HepG2 (cell line): ENCODE results near the gene VARS1. TPM values are rescaled to one million over a fixed set of nuclear protein-coding genes. Genes with fewer than 3 reads are reported as not detected.

Experiments
- ARID4A ChIP-seq: sonication (generic); formaldehyde crosslinking; IDR thresholded peaks from 2 replicates; pipeline ENCODE4 v1.5.0; 2020; ENCODE audit warnings: mild to moderate bottlenecking, missing genetic modification reagents, borderline replicate concordance
- DR1 ChIP-seq: sonication (generic); formaldehyde crosslinking; IDR thresholded peaks from 2 replicates; pipeline ENCODE4 v1.8.0; 2021; ENCODE audit warnings: mild to moderate bottlenecking, missing genetic modification reagents, inconsistent platforms
- EHMT2 ChIP-seq: fragments of 200-600 bp; sonication (generic); IDR thresholded peaks from 2 replicates; pipeline ENCODE4 v1.7.0; 2017; ENCODE audit warnings: antibody characterized with exemption, low read depth, low read length, borderline replicate concordance
- FOXC1 ChIP-seq: sonication (generic); formaldehyde crosslinking; IDR thresholded peaks from 2 replicates; pipeline ENCODE4 v1.8.0; 2022; ENCODE audit warnings: mild to moderate bottlenecking, missing genetic modification reagents, borderline replicate concordance
- HOXA3 ChIP-seq: sonication (generic); formaldehyde crosslinking; IDR thresholded peaks from 2 replicates; pipeline ENCODE4 v1.5.0; 2020; ENCODE audit warnings: missing genetic modification reagents
- HOXA5 ChIP-seq: sonication (generic); formaldehyde crosslinking; IDR thresholded peaks from 2 replicates; pipeline ENCODE4 v1.4.0; 2020; ENCODE audit warnings: missing genetic modification reagents
- NFE2L2 ChIP-seq: fragments of 150-350 bp; IDR thresholded peaks from 2 replicates; pipeline ENCODE4 v1.6.1; 2014; ENCODE audit warnings: low read length
- PAWR ChIP-seq: sonication (generic); formaldehyde crosslinking; IDR thresholded peaks from 2 replicates; pipeline ENCODE4 v1.4.0; 2020; ENCODE audit warnings: missing genetic modification reagents, mild to moderate bottlenecking, borderline replicate concordance
- PHF8 ChIP-seq: sonication (generic); formaldehyde crosslinking; IDR thresholded peaks from 2 replicates; pipeline ENCODE4 v1.5.0; 2020; ENCODE audit warnings: missing genetic modification reagents
- SALL2 ChIP-seq: sonication (generic); formaldehyde crosslinking; IDR thresholded peaks from 2 replicates; pipeline ENCODE4 v1.8.1; 2023; ENCODE audit warnings: mild to moderate bottlenecking, missing genetic modification reagents, inconsistent platforms
- ZNF136 ChIP-seq: sonication (generic); formaldehyde crosslinking; IDR thresholded peaks from 2 replicates; pipeline ENCODE4 v1.8.1; 2022; ENCODE audit warnings: low read depth, mild to moderate bottlenecking, moderate library complexity, missing genetic modification reagents
- ZNF224 ChIP-seq: sonication (generic); formaldehyde crosslinking; IDR thresholded peaks from 2 replicates; pipeline ENCODE4 v1.5.0; 2020; ENCODE audit warnings: mild to moderate bottlenecking, missing genetic modification reagents
- ZNF253 ChIP-seq: sonication (generic); formaldehyde crosslinking; IDR thresholded peaks from 2 replicates; pipeline ENCODE4 v1.8.0; 2022; ENCODE audit warnings: mild to moderate bottlenecking, missing genetic modification reagents, borderline replicate concordance
- ZNF709 ChIP-seq: sonication (generic); formaldehyde crosslinking; IDR thresholded peaks from 2 replicates; pipeline ENCODE4 v1.5.0; 2020; ENCODE audit warnings: mild to moderate bottlenecking, missing genetic modification reagents
- ZNF781 ChIP-seq: sonication (generic); formaldehyde crosslinking; IDR thresholded peaks from 2 replicates; pipeline ENCODE4 v1.5.1; 2020; ENCODE audit warnings: borderline replicate concordance, mild to moderate bottlenecking, missing genetic modification reagents; ENCODE audit errors: not compliant biosample characterization
- polyA plus RNA-seq, 8 experiments: library from polyadenylated mRNA; depleted of rRNA in 3 of 8; stranded (reverse) in 7 of 8; unstranded in 1 of 8; fragments of >200 nt; fragmentation: Illumina TruSeq in 4 of 8; extraction: Trizol in 4 of 8; gene quantifications; 2 replicates each; pipeline versions ENCODE4 v1.2.1 to v1.2.3, GENCODE V29; 2011 to 2016; ENCODE audit warnings: low read depth in 4 of 8, missing spikeins in 1 of 8, mixed read lengths in 1 of 8; ENCODE audit not compliant: insufficient read depth in 1 of 8
- total RNA-seq, 5 experiments: library from RNA; depleted of rRNA; stranded (reverse); fragments of >200 nt; fragmentation: Illumina TruSeq; extraction: Trizol; gene quantifications; 2 replicates each; pipeline ENCODE4 v1.2.3, GENCODE V29; 2016; ENCODE audit warnings: low read depth in 1 of 5
- TF ChIP-seq, protein P1 (sequence below): IDR thresholded peaks from 2 replicates; pipeline ENCODE4 v1.4.0; 2020; ENCODE audit warnings: mild to moderate bottlenecking, missing genetic modification reagents
- TF ChIP-seq, protein P2 (sequence below): sonication (generic); formaldehyde crosslinking; IDR thresholded peaks from 2 replicates; pipeline ENCODE4 v1.5.1; 2020; ENCODE audit warnings: missing genetic modification reagents, mild to moderate bottlenecking, borderline replicate concordance
- TF ChIP-seq, protein P3 (sequence below): sonication (generic); formaldehyde crosslinking; IDR thresholded peaks from 2 replicates; pipeline ENCODE4 v1.4.0; 2020; ENCODE audit warnings: mild to moderate bottlenecking, missing genetic modification reagents

The VARS1 gene
- total and polyA plus RNA-seq, 2 of the 13 experiments (the other 11 are each of a cell fraction or from before 2014, with no cell fraction given) = 14.7 to 56.1 TPM

DNA sequence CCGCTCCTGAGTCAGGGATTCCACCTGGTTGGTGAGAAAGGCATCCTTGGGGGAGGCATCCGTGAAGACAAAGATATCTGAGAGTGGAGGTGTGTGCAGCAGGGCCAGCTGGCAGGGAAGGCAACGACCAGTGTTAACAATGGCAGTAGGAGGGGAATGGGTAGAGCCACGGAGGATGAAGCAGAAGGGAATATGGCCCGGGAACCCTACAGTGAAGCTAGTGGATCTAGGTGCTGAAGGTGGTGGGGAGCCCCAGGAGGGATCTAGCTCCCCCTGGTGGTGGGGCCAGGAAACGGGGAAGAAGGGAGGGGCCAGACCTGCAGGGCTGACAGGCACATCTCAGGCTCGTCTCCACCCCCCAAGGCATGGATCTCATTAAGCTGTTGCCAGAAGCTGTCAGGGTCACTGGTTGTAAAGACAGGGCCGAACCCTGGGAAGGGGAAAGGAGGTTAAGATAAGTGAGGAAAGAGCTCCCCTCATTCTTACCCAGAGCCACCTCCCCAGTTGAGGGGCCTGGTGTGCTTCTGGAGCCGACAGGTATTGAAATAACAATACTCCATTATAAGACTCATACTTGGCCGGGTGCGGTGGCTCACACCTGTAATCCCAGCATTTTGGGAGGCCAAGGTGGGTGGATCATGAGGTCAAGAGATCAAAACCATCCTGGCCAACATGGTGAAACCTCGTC lies 25.7 kb downstream of the VARS1 start (continued):
- TF ChIP-seq, protein P1, sequence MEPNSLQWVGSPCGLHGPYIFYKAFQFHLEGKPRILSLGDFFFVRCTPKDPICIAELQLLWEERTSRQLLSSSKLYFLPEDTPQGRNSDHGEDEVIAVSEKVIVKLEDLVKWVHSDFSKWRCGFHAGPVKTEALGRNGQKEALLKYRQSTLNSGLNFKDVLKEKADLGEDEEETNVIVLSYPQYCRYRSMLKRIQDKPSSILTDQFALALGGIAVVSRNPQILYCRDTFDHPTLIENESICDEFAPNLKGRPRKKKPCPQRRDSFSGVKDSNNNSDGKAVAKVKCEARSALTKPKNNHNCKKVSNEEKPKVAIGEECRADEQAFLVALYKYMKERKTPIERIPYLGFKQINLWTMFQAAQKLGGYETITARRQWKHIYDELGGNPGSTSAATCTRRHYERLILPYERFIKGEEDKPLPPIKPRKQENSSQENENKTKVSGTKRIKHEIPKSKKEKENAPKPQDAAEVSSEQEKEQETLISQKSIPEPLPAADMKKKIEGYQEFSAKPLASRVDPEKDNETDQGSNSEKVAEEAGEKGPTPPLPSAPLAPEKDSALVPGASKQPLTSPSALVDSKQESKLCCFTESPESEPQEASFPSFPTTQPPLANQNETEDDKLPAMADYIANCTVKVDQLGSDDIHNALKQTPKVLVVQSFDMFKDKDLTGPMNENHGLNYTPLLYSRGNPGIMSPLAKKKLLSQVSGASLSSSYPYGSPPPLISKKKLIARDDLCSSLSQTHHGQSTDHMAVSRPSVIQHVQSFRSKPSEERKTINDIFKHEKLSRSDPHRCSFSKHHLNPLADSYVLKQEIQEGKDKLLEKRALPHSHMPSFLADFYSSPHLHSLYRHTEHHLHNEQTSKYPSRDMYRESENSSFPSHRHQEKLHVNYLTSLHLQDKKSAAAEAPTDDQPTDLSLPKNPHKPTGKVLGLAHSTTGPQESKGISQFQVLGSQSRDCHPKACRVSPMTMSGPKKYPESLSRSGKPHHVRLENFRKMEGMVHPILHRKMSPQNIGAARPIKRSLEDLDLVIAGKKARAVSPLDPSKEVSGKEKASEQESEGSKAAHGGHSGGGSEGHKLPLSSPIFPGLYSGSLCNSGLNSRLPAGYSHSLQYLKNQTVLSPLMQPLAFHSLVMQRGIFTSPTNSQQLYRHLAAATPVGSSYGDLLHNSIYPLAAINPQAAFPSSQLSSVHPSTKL (CRISPR knock-in tag) = peak; percentile 61
- TF ChIP-seq HOXA3 (CRISPR knock-in tag) (peak; percentile 30; the same call in 1 of the 2 replicates), NFE2L2 (no peak), ZNF224 (CRISPR knock-in tag) (no peak), ZNF709 (no peak), ZNF136 (CRISPR knock-in tag) (no peak), DR1 (CRISPR knock-in tag) (no peak), EHMT2 (no peak), PHF8 (no peak), HOXA5 (CRISPR knock-in tag) (0 out of 2 replicates have a peak, but pooled peaks have one; percentile 56), FOXC1 (CRISPR knock-in tag) (0 out of 2 replicates have a peak, but pooled peaks have one; percentile 47), ARID4A (CRISPR knock-in tag) (peak; percentile 55; the same call in 1 of the 2 replicates), ZNF253 (CRISPR knock-in tag) (no peak), ZNF781 (CRISPR knock-in tag) (no peak), PAWR (no peak), SALL2 (no peak)
- TF ChIP-seq, protein P2, sequence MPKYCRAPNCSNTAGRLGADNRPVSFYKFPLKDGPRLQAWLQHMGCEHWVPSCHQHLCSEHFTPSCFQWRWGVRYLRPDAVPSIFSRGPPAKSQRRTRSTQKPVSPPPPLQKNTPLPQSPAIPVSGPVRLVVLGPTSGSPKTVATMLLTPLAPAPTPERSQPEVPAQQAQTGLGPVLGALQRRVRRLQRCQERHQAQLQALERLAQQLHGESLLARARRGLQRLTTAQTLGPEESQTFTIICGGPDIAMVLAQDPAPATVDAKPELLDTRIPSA (CRISPR knock-in tag) = no peak
- TF ChIP-seq, protein P3, sequence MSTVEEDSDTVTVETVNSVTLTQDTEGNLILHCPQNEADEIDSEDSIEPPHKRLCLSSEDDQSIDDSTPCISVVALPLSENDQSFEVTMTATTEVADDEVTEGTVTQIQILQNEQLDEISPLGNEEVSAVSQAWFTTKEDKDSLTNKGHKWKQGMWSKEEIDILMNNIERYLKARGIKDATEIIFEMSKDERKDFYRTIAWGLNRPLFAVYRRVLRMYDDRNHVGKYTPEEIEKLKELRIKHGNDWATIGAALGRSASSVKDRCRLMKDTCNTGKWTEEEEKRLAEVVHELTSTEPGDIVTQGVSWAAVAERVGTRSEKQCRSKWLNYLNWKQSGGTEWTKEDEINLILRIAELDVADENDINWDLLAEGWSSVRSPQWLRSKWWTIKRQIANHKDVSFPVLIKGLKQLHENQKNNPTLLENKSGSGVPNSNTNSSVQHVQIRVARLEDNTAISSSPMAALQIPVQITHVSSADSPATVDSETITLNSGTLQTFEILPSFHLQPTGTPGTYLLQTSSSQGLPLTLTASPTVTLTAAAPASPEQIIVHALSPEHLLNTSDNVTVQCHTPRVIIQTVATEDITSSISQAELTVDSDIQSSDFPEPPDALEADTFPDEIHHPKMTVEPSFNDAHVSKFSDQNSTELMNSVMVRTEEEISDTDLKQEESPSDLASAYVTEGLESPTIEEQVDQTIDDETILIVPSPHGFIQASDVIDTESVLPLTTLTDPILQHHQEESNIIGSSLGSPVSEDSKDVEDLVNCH (CRISPR knock-in tag) = no peak
